ES-I3 (cell line): Measurements from ENCODE around the gene TDRKH.

Source experiments
- H3K36me3 ChIP-seq: 2 replicates; pipeline ENCODE4 v1.6.1; 2013; ENCODE audit warnings: mild to moderate bottlenecking, low read length, control low read depth, moderate library complexity; ENCODE audit not compliant: insufficient read depth
- H3K4me1 ChIP-seq: 2 replicates; pipeline ENCODE4 v1.6.1; 2013; ENCODE audit warnings: mild to moderate bottlenecking, control low read depth, low read length; ENCODE audit not compliant: insufficient read depth
- H3K9ac ChIP-seq: 2 replicates; pipeline ENCODE4 v1.6.1; 2013; ENCODE audit warnings: low read depth, mild to moderate bottlenecking, low read length, moderate library complexity
- H3K9me3 ChIP-seq: 2 replicates; pipeline ENCODE4 v1.6.1; 2013; ENCODE audit warnings: mild to moderate bottlenecking, low read length, moderate library complexity; ENCODE audit not compliant: control insufficient read depth, insufficient read depth

The TDRKH gene

DNA sequence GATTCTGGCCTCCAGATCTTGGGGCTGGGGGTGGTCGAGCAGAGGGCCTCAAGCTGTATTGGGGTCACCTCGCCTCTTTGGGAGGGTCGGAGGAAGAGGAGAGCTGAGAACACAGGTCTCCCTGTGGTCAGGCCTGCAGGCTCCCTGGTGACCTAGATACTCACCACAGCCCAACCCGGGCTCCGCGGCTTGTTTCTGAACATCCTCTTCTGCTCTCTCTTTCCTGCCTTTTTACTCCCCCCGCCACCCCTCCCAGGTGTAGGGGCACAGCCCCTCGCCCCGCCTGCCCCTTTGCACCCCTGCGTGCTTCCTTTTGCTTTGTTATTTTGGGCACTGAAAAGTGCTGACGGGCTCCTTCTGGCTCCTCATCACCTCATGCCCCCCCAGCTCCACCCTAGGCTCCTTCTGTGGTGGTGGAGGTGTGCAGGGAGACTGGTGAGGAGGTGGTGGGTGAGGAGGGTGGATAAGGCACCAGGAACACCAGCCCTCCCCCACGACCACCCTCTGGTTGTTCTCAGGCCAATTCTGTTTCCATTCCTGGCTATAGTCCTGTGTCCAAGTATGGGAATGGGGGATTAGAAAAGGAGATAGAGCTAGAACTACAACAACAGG lies 25.5 kb upstream of the TDRKH start:
- no peaks in the 10 kb centered on the region for H3K9me3 ChIP-seq
- H3K4me1 ChIP-seq: peaks cover 2% of the 10 kb centered on the region; the same call in 1 of the 2 replicates
- H3K36me3 ChIP-seq: no peaks in the 10 kb centered on the region
- no peak overlapping the region for H3K9ac ChIP-seq

DNA sequence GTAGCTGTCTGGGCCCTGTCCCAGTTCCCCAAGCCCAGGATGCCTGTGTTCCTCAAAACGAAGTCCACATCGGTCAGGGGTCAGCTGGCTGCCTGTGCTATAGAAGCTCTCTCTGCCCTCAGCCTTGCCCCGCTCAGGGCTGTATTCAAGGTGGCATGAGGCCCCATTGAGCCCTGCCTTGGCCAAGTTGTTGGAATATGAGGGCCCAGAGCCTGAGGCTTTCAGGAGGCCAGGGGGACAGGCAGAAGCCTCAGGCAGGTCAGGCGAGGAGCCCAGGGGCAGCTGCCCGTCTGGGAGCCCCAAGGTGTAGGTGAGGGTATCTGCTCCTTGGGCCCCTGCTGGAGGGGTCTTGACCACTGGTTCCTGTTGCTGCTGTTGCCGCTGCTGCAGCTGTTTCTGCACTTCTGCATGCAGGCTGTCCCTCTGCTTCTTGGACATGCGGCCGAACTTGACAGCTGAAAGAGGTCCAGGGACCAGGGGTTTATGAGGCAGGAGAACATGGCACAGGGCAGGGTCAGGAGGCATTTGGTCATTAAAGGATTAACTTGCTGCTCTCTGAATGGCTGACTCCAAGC lies 24.8 kb upstream of the TDRKH start:
- no peak overlapping the region for H3K9ac ChIP-seq
- H3K9me3 ChIP-seq: no peaks in the 10 kb centered on the region
- H3K4me1 ChIP-seq: peaks cover 7% of the 10 kb centered on the region
- no peaks in the 10 kb centered on the region for H3K36me3 ChIP-seq

- no peaks in the 10 kb centered on the region for H3K36me3 ChIP-seq
- peaks cover 14% of the 10 kb centered on the region for H3K4me1 ChIP-seq
- no peaks in the 10 kb centered on the region for H3K9me3 ChIP-seq
- no peak overlapping the region for H3K9ac ChIP-seq
Observed at GRCh38 chr1:151814426-151814825, 24.1 kb upstream of the TDRKH start.

- no peaks in the 10 kb centered on the region for H3K36me3 ChIP-seq
- peaks cover 16% of the 10 kb centered on the region for H3K4me1 ChIP-seq
- H3K9ac ChIP-seq: no peak overlapping the region
- H3K9me3 ChIP-seq: no peaks in the 10 kb centered on the region
Observed at GRCh38 chr1:151813271-151813977, 23.1 kb upstream of the TDRKH start.

- Histone ChIP-seq H3K4me1 (peaks cover 20% of the 10 kb centered on the region), H3K9ac (no peak overlapping the region), H3K36me3 (no peaks in the 10 kb centered on the region), H3K9me3 (no peaks in the 10 kb centered on the region)
Observed at GRCh38 chr1:151811181-151811580, 20.9 kb upstream of the TDRKH start.

GRCh38 chr1:151809985-151810556 lies 19.8 kb upstream of the TDRKH start:
- no peaks in the 10 kb centered on the region for H3K36me3 ChIP-seq
- H3K9me3 ChIP-seq: no peaks in the 10 kb centered on the region
- H3K9ac ChIP-seq: no peak overlapping the region
- peaks cover 20% of the 10 kb centered on the region for H3K4me1 ChIP-seq

- H3K36me3 ChIP-seq: no peaks in the 10 kb centered on the region
- no peak overlapping the region for H3K9ac ChIP-seq
- H3K9me3 ChIP-seq: no peaks in the 10 kb centered on the region
- H3K4me1 ChIP-seq: peaks cover 20% of the 10 kb centered on the region
Observed at GRCh38 chr1:151809290-151809984, 19.1 kb upstream of the TDRKH start.

- no peaks in the 10 kb centered on the region for H3K36me3 ChIP-seq
- H3K9me3 ChIP-seq: no peaks in the 10 kb centered on the region
- H3K4me1 ChIP-seq: peaks cover 20% of the 10 kb centered on the region
- H3K9ac ChIP-seq: no peak overlapping the region
Observed at GRCh38 chr1:151807766-151808165, 17.5 kb upstream of the TDRKH start.

DNA sequence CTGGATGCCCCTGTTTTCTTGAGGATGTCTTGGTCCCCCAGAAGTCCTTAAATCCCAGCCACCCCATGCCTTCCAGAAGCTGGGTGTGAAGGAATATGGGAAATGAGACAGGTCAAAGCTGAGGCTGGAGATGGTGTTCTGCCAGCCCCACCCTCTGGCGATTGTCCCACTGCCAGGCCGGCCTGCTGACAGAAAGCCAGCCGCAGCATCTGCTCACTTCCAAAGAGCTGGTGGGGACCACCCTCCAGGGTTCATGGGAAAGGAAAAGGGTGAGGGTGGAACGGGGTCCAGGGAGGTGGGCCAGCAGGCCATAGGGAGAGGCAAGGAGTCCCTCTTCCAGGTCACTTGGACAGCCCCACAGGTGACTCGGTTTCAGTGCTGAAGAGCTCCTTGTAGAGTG lies 16.8 kb upstream of the TDRKH start:
- H3K4me1 ChIP-seq: peaks cover 20% of the 10 kb centered on the region

GRCh38 chr1:151806170-151806569 lies 15.9 kb upstream of the TDRKH start:
- no peaks in the 10 kb centered on the region for H3K9me3 ChIP-seq
- peaks cover 20% of the 10 kb centered on the region for H3K4me1 ChIP-seq
- H3K36me3 ChIP-seq: no peaks in the 10 kb centered on the region
- H3K9ac ChIP-seq: no peak overlapping the region

More for the DNA sequence above, 16.8 kb upstream of the TDRKH start:
- no peaks in the 10 kb centered on the region for H3K36me3 ChIP-seq
- no peak overlapping the region for H3K9ac ChIP-seq
- H3K9me3 ChIP-seq: no peaks in the 10 kb centered on the region

DNA sequence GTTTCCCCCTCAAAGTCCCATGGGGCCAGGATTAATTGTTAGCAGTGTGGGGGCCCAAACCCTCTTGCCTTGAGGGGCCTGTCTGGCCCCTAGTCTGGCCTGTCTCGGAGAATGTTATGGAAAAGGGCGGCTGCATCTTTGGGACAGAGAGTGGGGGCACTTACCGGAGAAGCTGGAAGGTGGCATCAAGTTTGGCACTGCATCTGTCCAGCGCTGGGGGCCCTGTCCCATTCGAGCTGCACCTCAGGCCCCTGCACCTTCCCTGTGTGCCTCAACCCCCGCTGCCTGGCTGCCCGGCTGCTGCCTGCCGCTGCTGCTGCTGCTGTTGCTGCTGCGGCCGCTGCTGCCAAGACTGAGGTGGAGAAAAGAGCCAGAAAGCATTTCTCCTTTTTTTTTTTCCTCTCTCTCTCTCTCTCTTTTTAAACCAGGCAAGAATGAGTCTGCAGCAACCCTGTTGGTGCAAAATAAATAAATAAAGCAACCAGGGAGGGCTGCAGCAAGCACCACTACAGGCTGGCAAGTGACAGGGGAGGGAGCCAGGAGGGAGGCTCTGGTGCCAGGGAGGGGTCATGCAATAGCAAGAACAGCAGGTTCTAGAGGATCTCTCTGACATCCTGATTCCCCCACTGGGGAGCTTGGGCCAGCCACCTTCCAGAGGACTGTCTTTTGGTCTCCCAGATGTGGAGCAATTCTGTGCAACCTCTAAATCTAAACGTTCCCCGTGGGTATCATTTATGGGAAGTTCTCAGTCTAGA lies 14.9 kb upstream of the TDRKH start, which contains the start of gene LINGO4:
TSS of gene LINGO4 (minus strand) at position 354 of the 755 bp plus-strand sequence. CDS start 2,715 bp downstream, outside the sequence.
- Histone ChIP-seq H3K36me3 (no peaks in the 10 kb centered on the region), H3K4me1 (peaks cover 14% of the 10 kb centered on the region), H3K9me3 (no peaks in the 10 kb centered on the region), H3K9ac (no peak within 1 kb of the TSS)

DNA sequence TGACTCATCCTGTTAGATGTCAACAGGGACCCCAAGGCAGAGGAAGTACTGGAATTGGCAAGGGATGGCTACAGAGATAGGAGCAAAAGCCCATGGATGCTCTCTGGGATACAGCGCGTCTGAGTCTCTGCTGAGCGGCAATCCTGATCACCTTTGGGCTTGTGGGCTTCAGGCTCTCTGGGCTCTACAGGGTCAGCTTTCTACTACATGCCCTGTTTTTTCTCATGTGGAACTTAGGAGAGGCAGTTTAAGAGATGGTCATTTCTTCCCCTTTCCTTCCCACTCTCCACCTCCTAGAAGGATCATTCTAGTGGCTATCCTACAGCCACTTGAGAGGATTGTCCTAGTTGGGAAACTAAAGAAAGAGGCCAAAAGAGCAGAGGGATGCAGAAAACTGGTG lies 13.6 kb upstream of the TDRKH start:
- H3K9ac ChIP-seq: no peak overlapping the region
- no peaks in the 10 kb centered on the region for H3K36me3 ChIP-seq
- H3K9me3 ChIP-seq: no peaks in the 10 kb centered on the region
- peaks cover 10% of the 10 kb centered on the region for H3K4me1 ChIP-seq

DNA sequence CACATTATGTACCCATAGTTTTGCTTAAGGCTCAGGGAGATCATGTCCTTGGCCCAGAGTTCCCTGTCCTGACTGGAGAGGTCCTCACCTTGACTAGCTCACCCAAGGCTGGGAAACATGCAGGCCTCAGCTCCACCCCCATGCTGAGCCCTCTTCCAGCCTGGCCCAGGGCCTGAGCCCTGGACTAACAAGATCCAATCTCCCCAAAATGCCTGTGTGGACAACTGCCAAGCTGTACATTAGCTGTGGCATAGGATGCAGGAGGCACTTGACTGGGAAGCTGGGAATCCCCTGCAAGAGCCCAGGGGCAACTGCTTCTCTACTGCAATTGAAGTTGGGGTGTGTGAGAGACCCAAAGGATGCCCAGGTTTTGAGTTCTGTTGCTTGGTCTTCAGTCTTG lies 12.9 kb upstream of the TDRKH start:
- Histone ChIP-seq H3K9ac (no peak overlapping the region), H3K4me1 (peaks cover 13% of the 10 kb centered on the region), H3K36me3 (no peaks in the 10 kb centered on the region), H3K9me3 (no peaks in the 10 kb centered on the region)

DNA sequence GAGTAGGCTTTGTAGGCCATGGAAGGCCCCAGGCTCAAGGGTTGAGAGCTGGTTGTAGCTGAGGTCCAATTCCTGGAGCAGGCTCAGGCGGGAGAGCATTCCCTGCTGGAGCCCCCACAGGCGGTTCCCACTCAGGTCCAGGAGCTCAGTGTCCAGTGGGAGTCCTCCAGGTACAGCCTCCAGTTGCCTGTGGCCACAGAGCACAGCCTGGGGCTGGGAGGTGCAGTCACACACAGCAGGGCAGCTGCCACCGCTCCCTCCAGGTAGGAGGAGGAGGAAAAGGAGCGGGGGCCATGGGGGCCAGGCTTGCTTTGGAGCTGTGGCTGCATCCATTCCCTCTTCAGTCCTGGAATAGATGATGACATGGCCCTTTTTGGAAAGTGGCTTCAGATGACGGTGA lies 12.1 kb upstream of the TDRKH start:
- H3K36me3 ChIP-seq: no peaks in the 10 kb centered on the region
- peaks cover 9% of the 10 kb centered on the region for H3K4me1 ChIP-seq
- no peaks in the 10 kb centered on the region for H3K9me3 ChIP-seq
- no peak overlapping the region for H3K9ac ChIP-seq
